ENCODE data around the gene CCDC9. TPM values are rescaled to one million over a fixed set of nuclear protein-coding genes. Genes with fewer than 3 reads are reported as not detected.

The CCDC9 gene
- total RNA-seq = 8.0 and 8.1 TPM in 2 replicates
- 5.4 and 7.2 TPM in 2 replicates for polyA plus RNA-seq
- 20.0 and 24.8 TPM in 2 replicates for polyA plus RNA-seq (2012)
- 2.1 and 29.6 TPM in 2 replicates for polyA minus RNA-seq (ENCODE audit: low replicate concordance)

DNA sequence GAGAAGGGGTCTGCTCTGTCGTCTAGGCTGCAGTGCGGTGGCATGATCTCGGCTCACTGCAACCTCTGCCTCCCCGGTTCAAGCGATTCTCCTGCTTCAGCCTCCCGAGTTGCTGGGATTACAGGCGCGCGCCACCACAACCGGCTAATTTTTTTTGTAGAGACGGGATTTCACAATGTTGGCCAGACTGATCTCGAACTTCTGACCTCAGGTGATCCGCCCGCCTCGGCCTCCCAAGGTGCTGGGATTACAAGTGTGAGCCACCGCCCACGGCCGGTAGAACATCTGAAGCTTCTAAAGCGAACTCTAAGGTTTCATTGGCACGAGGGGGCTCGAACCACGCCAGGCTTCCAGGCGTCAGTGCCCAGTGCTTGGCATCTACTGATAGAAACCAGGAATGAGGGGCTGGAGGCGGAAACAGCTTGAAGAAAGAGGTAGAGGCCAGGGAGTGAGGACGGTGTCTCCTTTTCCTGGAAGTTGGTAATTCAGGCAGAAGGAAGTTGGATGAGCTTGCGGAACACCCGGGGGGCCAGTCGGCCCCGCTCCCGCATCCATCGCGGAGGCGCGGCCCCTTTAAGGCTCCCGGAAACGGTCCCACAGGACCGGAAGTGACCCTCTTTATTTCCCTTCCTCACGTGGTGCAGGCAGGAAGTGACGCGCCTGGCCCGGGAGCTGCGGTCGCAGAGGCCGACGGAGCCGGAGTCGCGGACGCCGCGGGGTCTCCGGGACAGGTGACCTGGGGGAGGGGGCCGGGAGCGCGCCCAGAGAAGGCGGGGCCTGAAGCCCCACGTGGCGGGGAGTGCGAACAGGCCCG, at the start of gene CCDC9:
Gene CCDC9 (plus strand): TSS at position 647 of the 814 bp plus-strand sequence. CDS start 1,876 bp downstream, outside the sequence.
- Histone ChIP-seq H3K27me3 (ENCODE audit: control insufficient read depth, insufficient read depth, low read length) (no peaks in the 10 kb centered on the region), H3K4me3 (replicated peaks in 1 of 4; ENCODE audit: control extremely low read depth in 1 of 4, insufficient read depth in 1 of 4, low read depth in 3 of 4, low read length in 4 of 4) (peak within 1 kb of the TSS; percentile 74 to 85 (median 81)), H3K4me2 (ENCODE audit: extremely low read depth, insufficient read depth, low read length) (peak within 1 kb of the TSS; percentile 93), H3K9ac (ENCODE audit: insufficient read depth, low read length) (peak within 1 kb of the TSS; percentile 80), H4K20me1 (ENCODE audit: control insufficient read depth, extremely low read depth, insufficient read depth, low read length) (no peaks in the 10 kb centered on the region), H3K79me2 (ENCODE audit: control insufficient read depth, insufficient read depth, low read length) (peaks cover 19% of the 10 kb centered on the region), H3K4me1 (ENCODE audit: control insufficient read depth, extremely low read depth, insufficient read depth, low read length) (peaks cover 9% of the 10 kb centered on the region), H2AFZ (ENCODE audit: low read length) (peak within 1 kb of the TSS; percentile 90), H3K9me3 (ENCODE audit: control insufficient read depth, insufficient read depth, low read depth, low read length) (no peaks in the 10 kb centered on the region), H3K36me3 (ENCODE audit: control insufficient read depth, insufficient read depth, low read length) (peaks cover 13% of the 10 kb centered on the region), H3K27ac (ENCODE audit: insufficient read depth, low read length) (peak within 1 kb of the TSS; percentile 99)
- peak; percentile 94 to 97 for DNase-seq (ENCODE audit: low read depth in 2 of 2)
- TF ChIP-seq EZH2 (IDR thresholded peaks at IDR 0.05; ENCODE audit: low read length, missing control alignments) = no peak
- TF ChIP-seq, protein P1, sequence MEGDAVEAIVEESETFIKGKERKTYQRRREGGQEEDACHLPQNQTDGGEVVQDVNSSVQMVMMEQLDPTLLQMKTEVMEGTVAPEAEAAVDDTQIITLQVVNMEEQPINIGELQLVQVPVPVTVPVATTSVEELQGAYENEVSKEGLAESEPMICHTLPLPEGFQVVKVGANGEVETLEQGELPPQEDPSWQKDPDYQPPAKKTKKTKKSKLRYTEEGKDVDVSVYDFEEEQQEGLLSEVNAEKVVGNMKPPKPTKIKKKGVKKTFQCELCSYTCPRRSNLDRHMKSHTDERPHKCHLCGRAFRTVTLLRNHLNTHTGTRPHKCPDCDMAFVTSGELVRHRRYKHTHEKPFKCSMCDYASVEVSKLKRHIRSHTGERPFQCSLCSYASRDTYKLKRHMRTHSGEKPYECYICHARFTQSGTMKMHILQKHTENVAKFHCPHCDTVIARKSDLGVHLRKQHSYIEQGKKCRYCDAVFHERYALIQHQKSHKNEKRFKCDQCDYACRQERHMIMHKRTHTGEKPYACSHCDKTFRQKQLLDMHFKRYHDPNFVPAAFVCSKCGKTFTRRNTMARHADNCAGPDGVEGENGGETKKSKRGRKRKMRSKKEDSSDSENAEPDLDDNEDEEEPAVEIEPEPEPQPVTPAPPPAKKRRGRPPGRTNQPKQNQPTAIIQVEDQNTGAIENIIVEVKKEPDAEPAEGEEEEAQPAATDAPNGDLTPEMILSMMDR (conservative IDR thresholded peaks at IDR 0.05 in 1 of 2, IDR thresholded peaks at IDR 0.05 in 1 of 2; ENCODE audit: low read depth in 1 of 2, low read length in 2 of 2) = no peak

GRCh38 chr19:47209319-47210179, 46.8 kb upstream of the CCDC9 start:
- no peak overlapping the region for H2AFZ ChIP-seq (ENCODE audit: low read length)
- H3K36me3 ChIP-seq (ENCODE audit: control insufficient read depth, insufficient read depth, low read length) = peaks cover 9% of the 10 kb centered on the region
- H3K27ac ChIP-seq (ENCODE audit: insufficient read depth, low read length) = no peak overlapping the region
- no peaks in the 10 kb centered on the region for H4K20me1 ChIP-seq (ENCODE audit: control insufficient read depth, extremely low read depth, insufficient read depth, low read length)
- TF ChIP-seq, protein P1 (conservative IDR thresholded peaks at IDR 0.05 in 1 of 2, IDR thresholded peaks at IDR 0.05 in 1 of 2; ENCODE audit: low read depth in 1 of 2, low read length in 2 of 2) = no peak
- H3K9me3 ChIP-seq (ENCODE audit: control insufficient read depth, insufficient read depth, low read depth, low read length) = no peaks in the 10 kb centered on the region
- no peaks in the 10 kb centered on the region for H3K27me3 ChIP-seq (ENCODE audit: control insufficient read depth, insufficient read depth, low read length)
- DNase-seq (ENCODE audit: low read depth in 2 of 2) = peak in 1 of 2 donors; percentile 38
- no peak overlapping the region for H3K9ac ChIP-seq (ENCODE audit: insufficient read depth, low read length)
- H3K4me3 ChIP-seq (replicated peaks in 1 of 4; ENCODE audit: control extremely low read depth in 1 of 4, insufficient read depth in 1 of 4, low read depth in 3 of 4, low read length in 4 of 4) = no peak overlapping the region
- no peaks in the 10 kb centered on the region for H3K79me2 ChIP-seq (ENCODE audit: control insufficient read depth, insufficient read depth, low read length)
- no peak overlapping the region for H3K4me2 ChIP-seq (ENCODE audit: extremely low read depth, insufficient read depth, low read length)
- H3K4me1 ChIP-seq (ENCODE audit: control insufficient read depth, extremely low read depth, insufficient read depth, low read length) = peaks cover 3% of the 10 kb centered on the region

DNA sequence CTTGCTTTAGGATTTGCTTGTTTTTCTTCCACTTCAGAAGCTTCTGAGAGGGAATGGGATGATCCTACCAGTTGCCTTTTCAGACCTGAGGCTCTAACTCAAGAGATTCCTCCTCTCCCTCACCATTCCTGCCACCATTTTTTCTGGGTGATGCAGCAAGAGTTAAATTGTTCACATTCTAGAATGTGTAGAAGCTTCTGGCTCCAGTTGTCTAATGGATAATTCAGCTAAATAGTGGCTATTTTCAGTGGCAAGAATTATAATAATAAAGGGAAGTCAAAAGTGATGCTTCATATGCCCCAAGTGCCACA, 46.2 kb upstream of the CCDC9 start:
- no peak overlapping the region for H3K9ac ChIP-seq (ENCODE audit: insufficient read depth, low read length)

More for the DNA sequence above, 46.2 kb upstream of the CCDC9 start:
- DNase-seq (ENCODE audit: low read depth in 2 of 2) = no peak
- Histone ChIP-seq H4K20me1 (ENCODE audit: control insufficient read depth, extremely low read depth, insufficient read depth, low read length) (no peaks in the 10 kb centered on the region), H2AFZ (ENCODE audit: low read length) (no peak overlapping the region), H3K79me2 (ENCODE audit: control insufficient read depth, insufficient read depth, low read length) (no peaks in the 10 kb centered on the region), H3K9me3 (ENCODE audit: control insufficient read depth, insufficient read depth, low read depth, low read length) (no peaks in the 10 kb centered on the region), H3K36me3 (ENCODE audit: control insufficient read depth, insufficient read depth, low read length) (peaks cover 9% of the 10 kb centered on the region), H3K27me3 (ENCODE audit: control insufficient read depth, insufficient read depth, low read length) (no peaks in the 10 kb centered on the region), H3K4me2 (ENCODE audit: extremely low read depth, insufficient read depth, low read length) (no peak overlapping the region), H3K4me1 (ENCODE audit: control insufficient read depth, extremely low read depth, insufficient read depth, low read length) (peaks cover 3% of the 10 kb centered on the region), H3K4me3 (replicated peaks in 1 of 4; ENCODE audit: control extremely low read depth in 1 of 4, insufficient read depth in 1 of 4, low read depth in 3 of 4, low read length in 4 of 4) (no peak overlapping the region), H3K27ac (ENCODE audit: insufficient read depth, low read length) (peak overlapping the region; percentile 42)
- TF ChIP-seq, protein P1 (conservative IDR thresholded peaks at IDR 0.05 in 1 of 2, IDR thresholded peaks at IDR 0.05 in 1 of 2; ENCODE audit: low read depth in 1 of 2, low read length in 2 of 2) = no peak
- TF ChIP-seq EZH2 (IDR thresholded peaks at IDR 0.05; ENCODE audit: low read length, missing control alignments) = no peak

All from fibroblast of lung (primary cell).